Measurements from ENCODE around the gene F2RL2.

F2RL2 gene, protein sequence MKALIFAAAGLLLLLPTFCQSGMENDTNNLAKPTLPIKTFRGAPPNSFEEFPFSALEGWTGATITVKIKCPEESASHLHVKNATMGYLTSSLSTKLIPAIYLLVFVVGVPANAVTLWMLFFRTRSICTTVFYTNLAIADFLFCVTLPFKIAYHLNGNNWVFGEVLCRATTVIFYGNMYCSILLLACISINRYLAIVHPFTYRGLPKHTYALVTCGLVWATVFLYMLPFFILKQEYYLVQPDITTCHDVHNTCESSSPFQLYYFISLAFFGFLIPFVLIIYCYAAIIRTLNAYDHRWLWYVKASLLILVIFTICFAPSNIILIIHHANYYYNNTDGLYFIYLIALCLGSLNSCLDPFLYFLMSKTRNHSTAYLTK

GRCh38 chr5:76622973-76623596 is at the start of gene F2RL2:
F2RL2 (minus strand) TSS chr5:76623403; CDS start chr5:76623230, 173 bp downstream.
- DNase-seq, result no peak

- no peak for DNase-seq
These were observed 49.0 kb upstream of the F2RL2 start for GRCh38 chr5:76672242-76672641.

DNA sequence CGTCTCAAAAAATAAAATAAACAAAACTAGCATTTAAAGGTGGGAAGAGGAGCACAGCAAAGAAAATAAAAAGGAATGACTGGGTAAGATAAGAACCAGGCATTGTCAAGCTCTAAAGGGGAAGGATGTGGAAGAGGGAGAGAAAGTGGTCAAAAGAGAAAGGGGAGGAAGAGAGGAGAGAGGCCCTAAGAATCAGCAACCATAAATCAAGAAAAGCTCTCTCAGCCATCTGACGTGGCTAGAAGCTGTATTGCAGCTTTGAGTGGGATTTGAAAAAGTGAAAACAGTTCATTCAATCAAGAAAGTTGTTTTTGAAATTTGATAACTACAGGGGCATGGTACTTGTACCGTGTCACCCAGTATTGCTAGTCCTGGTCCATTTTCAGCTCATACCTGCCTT is 47.3 kb upstream of the F2RL2 start:
- no peak for DNase-seq

- no peak for DNase-seq
These were observed 46.0 kb upstream of the F2RL2 start for GRCh38 chr5:76669245-76669644.

DNA sequence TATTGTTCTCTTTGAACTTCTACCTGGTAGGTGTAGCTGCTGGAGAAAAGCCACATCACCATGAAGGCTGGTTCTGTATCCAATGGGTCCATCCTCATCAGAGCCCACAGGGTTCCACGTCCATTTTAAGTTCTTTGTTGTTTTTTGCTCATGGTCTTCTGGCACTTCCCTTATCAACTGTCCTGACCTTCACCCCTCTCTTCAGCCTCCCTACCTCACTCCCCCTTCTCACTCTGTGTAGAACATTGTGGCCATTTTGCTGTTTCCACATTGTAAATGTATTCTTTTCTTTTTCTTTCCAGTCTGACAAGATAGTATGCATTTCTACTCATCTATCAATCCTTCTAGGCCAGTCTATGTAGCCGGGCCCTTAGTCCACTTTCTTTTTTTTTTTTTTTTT is 44.3 kb upstream of the F2RL2 start:
- no peak for DNase-seq

DNA sequence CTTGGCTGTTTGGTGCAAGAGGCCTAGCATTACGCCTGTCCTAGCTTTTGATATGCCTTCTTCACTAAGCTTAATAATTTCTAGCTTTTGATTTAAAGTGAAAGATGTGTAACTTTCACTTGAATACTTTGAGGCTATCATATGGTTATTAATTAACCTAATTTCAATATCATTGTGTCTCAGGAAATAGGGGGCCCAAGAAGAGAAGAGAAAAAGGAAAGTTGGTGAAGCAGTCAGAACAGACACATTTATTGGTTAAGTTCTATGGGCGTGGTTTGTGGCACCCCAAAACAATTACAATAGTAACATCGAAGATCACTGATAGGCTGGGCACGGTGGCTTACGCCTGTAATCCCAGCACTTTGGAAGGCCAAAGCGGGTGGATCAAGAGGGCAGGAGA is 40.9 kb upstream of the F2RL2 start:
- DNase-seq, result no peak

GRCh38 chr5:76663573-76663972 is 40.4 kb upstream of the F2RL2 start:
- no peak for DNase-seq

DNA sequence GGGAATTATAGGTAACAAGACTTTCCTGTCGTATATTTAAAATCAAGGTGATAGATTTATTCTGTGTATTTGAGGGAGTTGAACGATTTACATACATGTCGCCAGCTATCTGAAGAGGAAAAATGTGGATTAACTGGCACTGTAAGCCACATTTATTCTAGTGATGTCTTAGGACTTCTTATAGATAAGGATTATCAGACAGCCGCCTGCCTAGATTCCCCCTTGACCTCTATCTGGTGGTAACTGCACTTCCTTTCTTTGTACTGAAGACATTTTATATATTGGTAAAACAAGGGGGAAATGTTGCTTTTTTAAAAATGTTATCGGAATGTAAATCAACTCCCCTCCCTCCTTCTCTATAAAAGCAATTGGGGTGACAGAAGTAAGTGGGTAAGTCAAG is 39.3 kb upstream of the F2RL2 start:
- no peak for DNase-seq

DNA sequence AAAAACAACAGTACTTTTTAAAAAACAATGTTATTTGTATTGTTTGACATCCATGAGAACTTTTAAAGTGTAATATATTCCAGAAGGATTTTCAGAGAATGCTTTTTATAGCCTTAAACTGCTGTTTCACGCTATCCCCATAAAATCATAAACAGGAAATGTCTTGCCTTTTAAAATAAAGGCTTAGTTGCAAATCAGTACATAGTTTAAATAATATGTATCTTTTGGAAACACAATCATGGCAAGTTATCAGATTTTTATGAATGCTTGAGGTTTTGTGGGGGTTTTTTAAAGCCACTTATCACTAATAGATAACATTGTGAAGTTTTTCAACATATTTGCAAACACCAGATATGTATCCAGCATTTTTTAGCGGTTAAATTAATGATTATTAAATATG is 37.2 kb upstream of the F2RL2 start:
- no peak for DNase-seq

GRCh38 chr5:76657683-76658311 is 34.6 kb upstream of the F2RL2 start:
- DNase-seq, result no peak

DNA sequence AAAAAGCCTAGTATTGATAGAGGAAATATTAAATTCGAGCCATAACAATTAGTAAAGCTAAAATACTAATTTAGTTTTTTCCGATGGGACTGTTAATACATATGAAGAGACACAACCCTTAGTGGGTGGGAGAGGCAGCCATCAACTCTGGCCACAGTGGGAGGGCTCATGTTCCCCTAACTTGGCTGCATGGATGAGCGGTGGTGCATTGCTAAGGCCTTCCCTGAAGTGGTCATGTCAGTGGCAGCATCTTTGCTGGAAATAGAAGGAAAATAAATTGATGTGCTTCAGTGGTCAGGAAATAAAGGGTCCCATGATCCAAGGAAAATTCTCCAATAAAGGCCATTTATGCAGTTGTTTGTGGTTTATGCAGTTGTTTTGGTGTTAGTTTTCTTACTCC is 33.9 kb upstream of the F2RL2 start:
- no peak for DNase-seq

- peak; percentile 37 for DNase-seq
These were observed 29.7 kb upstream of the F2RL2 start for GRCh38 chr5:76652809-76653414.

- no peak for DNase-seq
These were observed 25.9 kb upstream of the F2RL2 start for GRCh38 chr5:76649140-76649539.

GRCh38 chr5:76643371-76643770 is 20.2 kb upstream of the F2RL2 start:
- DNase-seq, result no peak

- DNase-seq, result no peak
These were observed 19.3 kb upstream of the F2RL2 start for GRCh38 chr5:76642390-76643040.

DNA sequence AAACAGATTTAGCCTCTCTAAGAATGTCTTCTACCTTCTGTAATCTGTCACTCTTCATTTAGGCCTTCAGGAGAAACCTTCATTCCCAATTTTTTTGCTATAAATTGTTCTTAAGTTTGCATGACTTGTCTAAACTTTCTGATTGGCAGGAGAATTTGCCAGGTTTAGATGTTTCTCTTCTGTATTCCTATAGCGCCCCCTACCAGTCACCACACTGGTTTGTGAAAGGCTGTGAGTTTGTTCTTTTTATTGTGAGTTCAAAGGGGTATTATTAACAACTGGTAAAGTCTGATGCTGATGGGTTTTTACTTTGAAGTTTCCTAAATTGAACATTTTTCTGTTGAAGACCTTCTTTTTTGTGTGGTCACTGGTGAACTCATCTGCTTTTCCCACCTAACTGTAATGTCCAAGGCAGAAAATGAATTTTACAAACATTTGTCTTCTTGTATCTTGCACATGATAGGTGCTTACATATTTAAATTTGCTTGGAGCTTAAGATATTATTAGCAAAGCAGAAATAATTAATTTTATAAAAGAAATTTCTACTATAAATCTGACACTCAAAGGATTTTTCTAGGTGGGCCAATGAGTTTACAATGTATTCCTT is 18.4 kb upstream of the F2RL2 start:
- DNase-seq, result peak; percentile 76

DNA sequence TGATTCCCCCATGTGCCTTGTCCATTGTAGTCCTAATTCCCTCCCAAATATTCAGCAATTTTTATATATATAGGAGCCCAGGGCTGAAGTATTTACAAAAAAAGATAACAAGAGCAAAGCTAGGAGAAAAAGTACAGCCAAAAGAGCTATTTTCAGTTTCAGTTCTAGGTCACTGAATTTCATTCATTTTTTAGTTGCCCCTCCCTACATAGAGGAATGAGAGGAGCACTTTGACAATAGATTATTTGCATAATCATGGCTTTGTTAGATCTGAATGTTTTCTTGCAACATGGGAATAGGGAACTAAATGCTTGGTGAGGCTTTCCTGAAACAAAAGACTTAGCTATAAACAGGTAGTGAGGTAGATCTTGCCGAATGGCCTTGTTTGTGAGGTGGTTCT is 15.3 kb upstream of the F2RL2 start:
- no peak for DNase-seq

GRCh38 chr5:76637490-76637889 is 14.3 kb upstream of the F2RL2 start:
- DNase-seq, result no peak

DNA sequence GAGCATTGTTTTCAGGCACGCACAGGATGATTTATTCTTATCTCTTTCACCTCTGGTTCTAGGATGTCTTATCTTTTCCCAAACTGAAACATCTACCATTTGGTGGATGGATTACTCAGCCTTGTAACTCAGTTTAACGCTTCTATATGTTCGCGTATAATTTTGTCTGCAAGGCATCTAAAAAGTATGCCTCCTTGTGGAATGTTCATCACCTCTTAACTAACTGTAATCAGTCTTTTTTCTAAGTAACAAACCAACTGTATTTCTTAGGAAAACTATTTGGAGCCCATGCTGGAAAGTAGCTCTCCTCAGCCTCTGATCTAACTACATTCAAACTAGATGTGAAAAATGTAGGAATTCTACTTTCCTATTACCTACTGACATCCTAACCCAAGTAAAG is 11.5 kb upstream of the F2RL2 start:
- DNase-seq, result no peak

GRCh38 chr5:76626738-76627137 is 3.5 kb upstream of the F2RL2 start:
- DNase-seq, result no peak

- no peak for DNase-seq
These were observed 2.0 kb upstream of the F2RL2 start for GRCh38 chr5:76625087-76625815.

DNA sequence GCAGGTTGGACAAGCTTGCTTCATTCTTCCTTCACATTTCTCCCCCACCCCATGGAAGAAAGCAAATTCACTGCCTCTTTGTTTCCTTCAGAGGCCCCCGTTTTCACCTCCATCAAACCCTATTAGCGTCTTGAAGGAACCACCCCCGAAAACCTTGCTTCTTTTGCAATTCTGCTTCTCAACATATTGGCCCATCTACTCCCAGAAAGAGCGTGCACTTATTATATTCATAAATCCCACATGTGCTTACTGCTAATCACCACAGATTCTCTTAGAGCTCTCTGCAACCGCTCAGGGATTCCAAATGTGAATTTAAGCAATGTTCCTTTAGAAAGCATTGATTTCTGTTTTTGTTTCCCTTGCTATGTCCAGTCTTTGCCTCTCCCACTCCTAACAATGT is 1.1 kb downstream of the F2RL2 start:
- no peak for DNase-seq
